ENCODE results near the gene FOCAD.

FOCAD gene

GRCh38 chr9:21027295-21027694, 343.2 kb downstream of the FOCAD start:
- DNase-seq = no peak

- no peak for DNase-seq
Measured at GRCh38 chr9:21028466-21028865, 344.4 kb downstream of the FOCAD start.

GRCh38 chr9:21029661-21030060, 345.6 kb downstream of the FOCAD start:
- DNase-seq = no peak

GRCh38 chr9:21030389-21031035, 346.5 kb downstream of the FOCAD start:
- DNase-seq = no peak

- DNase-seq = peak; percentile 31
Measured at GRCh38 chr9:21031091-21031807, 347.2 kb downstream of the FOCAD start, which contains the start of gene HACD4. Gene HACD4 (minus strand): TSS chr9:21031640. CDS start chr9:21031590, 50 bp downstream.

GRCh38 chr9:21031808-21032183, 347.7 kb downstream of the FOCAD start:
- DNase-seq = no peak

- DNase-seq = no peak
Measured at GRCh38 chr9:21037278-21037677, 353.2 kb downstream of the FOCAD start.

GRCh38 chr9:21039302-21039701, 355.2 kb downstream of the FOCAD start:
- no peak for DNase-seq

GRCh38 chr9:21042466-21042865, 358.4 kb downstream of the FOCAD start:
- no peak for DNase-seq

GRCh38 chr9:21043841-21044240, 359.8 kb downstream of the FOCAD start:
- DNase-seq = no peak
